ENCODE measurements around the gene UMODL1. TPM values are rescaled to one million over a fixed set of nuclear protein-coding genes. Genes with fewer than 3 reads are reported as not detected.

UMODL1 gene
- polyA plus RNA-seq, 3 donors = not detected

GRCh38 chr21:42130441-42130840 is 59.3 kb downstream of the UMODL1 start:
- WGBS, 3 donors = 71 to 80% (median 74%) methylated on average over 5 to 6 of the region's 6 CpGs
- H3K27ac ChIP-seq (ENCODE audit: low read depth, low read length) = no peak overlapping the region

GRCh38 chr21:42132183-42132582 is 61.1 kb downstream of the UMODL1 start:
- 45 to 96% (median 83%) methylated on average over 1 of the region's 1 CpG for WGBS, 3 donors
- H3K27ac ChIP-seq (ENCODE audit: low read depth, low read length) = no peak overlapping the region

- WGBS, 3 donors = 89 to 91% (median 91%) methylated on average over 8 of the region's 8 CpGs
- H3K27ac ChIP-seq (ENCODE audit: low read depth, low read length) = no peak overlapping the region
Observed at GRCh38 chr21:42133131-42133530, 62.0 kb downstream of the UMODL1 start.

GRCh38 chr21:42135386-42136052 is 64.4 kb downstream of the UMODL1 start:
- no peak overlapping the region for H3K27ac ChIP-seq (ENCODE audit: low read depth, low read length)
- 64 to 68% (median 67%) methylated on average over 14 of the region's 14 CpGs for WGBS, 3 donors

GRCh38 chr21:42137191-42137904 is 66.2 kb downstream of the UMODL1 start:
- no peak overlapping the region for H3K27ac ChIP-seq (ENCODE audit: low read depth, low read length)
- WGBS, 3 donors = 84 to 87% (median 84%) methylated on average over 22 of the region's 22 CpGs

GRCh38 chr21:42140196-42140934 is 69.2 kb downstream of the UMODL1 start:
- WGBS, 3 donors = 66 to 76% (median 69%) methylated on average over 11 of the region's 11 CpGs
- H3K27ac ChIP-seq (ENCODE audit: low read depth, low read length) = no peak overlapping the region

GRCh38 chr21:42141643-42142042 is 70.5 kb downstream of the UMODL1 start:
- no peak overlapping the region for H3K27ac ChIP-seq (ENCODE audit: low read depth, low read length)
- WGBS, 3 donors = 63 to 81% (median 78%) methylated on average over 8 of the region's 8 CpGs

GRCh38 chr21:42142141-42142540 is 71.0 kb downstream of the UMODL1 start:
- 76 to 89% (median 84%) methylated on average over 15 to 18 of the region's 18 CpGs for WGBS, 3 donors
- no peak overlapping the region for H3K27ac ChIP-seq (ENCODE audit: low read depth, low read length)

GRCh38 chr21:42142627-42143026 is 71.5 kb downstream of the UMODL1 start:
- H3K27ac ChIP-seq (ENCODE audit: low read depth, low read length) = no peak overlapping the region
- 65 to 73% (median 72%) methylated on average over 7 of the region's 7 CpGs for WGBS, 3 donors

GRCh38 chr21:42143111-42143510 is 72.0 kb downstream of the UMODL1 start:
- 85 to 94% (median 89%) methylated on average over 7 of the region's 7 CpGs for WGBS, 3 donors
- H3K27ac ChIP-seq (ENCODE audit: low read depth, low read length) = no peak overlapping the region

- 83 to 92% (median 90%) methylated on average over 3 of the region's 3 CpGs for WGBS, 3 donors
- no peak overlapping the region for H3K27ac ChIP-seq (ENCODE audit: low read depth, low read length)
Observed at GRCh38 chr21:42144221-42144620, 73.1 kb downstream of the UMODL1 start.

- 58 to 80% (median 72%) methylated on average over 4 of the region's 4 CpGs for WGBS, 3 donors
- no peak overlapping the region for H3K27ac ChIP-seq (ENCODE audit: low read depth, low read length)
Observed at GRCh38 chr21:42144679-42145568, 73.8 kb downstream of the UMODL1 start.

GRCh38 chr21:42145569-42146272 is 74.6 kb downstream of the UMODL1 start:
- 28 to 40% (median 35%) methylated on average over 14 to 15 of the region's 15 CpGs for WGBS, 3 donors
- H3K27ac ChIP-seq (ENCODE audit: low read depth, low read length) = no peak overlapping the region

- H3K27ac ChIP-seq (ENCODE audit: low read depth, low read length) = no peak overlapping the region
- WGBS, 3 donors = 84 to 92% (median 88%) methylated on average over 8 to 10 of the region's 10 CpGs
Observed at GRCh38 chr21:42146273-42146805, 75.2 kb downstream of the UMODL1 start.

GRCh38 chr21:42146821-42147220 is 75.7 kb downstream of the UMODL1 start:
- H3K27ac ChIP-seq (ENCODE audit: low read depth, low read length) = no peak overlapping the region
- WGBS, 3 donors = 82 to 90% (median 86%) methylated on average over 19 of the region's 19 CpGs

GRCh38 chr21:42147386-42148020 is 76.4 kb downstream of the UMODL1 start:
- H3K27ac ChIP-seq (ENCODE audit: low read depth, low read length) = no peak overlapping the region
- WGBS, 3 donors = 79 to 88% (median 87%) methylated on average over 13 of the region's 13 CpGs

GRCh38 chr21:42148097-42148496 is 77.0 kb downstream of the UMODL1 start:
- no peak overlapping the region for H3K27ac ChIP-seq (ENCODE audit: low read depth, low read length)
- 23 to 52% (median 36%) methylated on average over 2 of the region's 2 CpGs for WGBS, 3 donors

Measured in adipose tissue (tissue), 3 donors.